ENCODE measurements around the gene ZNF445.
A peak's percentile ranks its signal among the peaks of the same experiment; 100 is the strongest.

Gene ZNF445

DNA sequence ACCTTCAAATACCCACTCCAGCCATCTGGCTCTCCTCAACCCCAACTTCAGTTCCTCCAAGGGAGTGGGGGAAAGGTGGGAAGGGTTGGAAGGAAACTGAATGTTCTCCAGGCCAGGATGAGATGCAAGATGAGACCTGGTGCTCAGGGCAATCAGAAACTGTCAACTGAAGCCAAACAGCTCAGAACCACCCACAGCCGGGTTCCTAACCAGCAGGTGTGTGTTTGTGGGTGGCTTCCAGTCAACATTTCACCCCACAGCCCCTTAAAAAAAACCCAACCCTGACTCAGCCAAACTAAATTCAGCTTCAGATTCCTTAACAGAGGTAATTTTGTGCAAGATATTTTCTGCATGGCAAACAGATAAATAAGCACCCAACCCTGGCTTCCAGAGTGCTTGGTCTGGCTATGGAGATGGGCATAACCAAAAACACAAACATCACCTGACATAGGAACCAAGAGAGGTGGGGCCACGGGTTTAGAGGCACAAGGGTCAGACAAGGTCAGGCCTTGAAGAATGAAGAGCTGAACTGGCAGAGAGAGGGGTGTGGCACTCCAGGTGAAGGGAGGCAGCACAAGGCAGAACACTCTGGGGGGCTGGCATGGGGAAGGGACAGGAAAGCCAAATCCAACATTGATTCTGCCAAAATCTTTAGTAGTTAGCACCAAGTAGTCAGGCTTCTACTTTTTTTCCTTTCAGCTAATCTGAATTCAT, 34.7 kb downstream of the ZNF445 start:
- no peak for TF ChIP-seq EZH2phosphoT487 (IDR thresholded peaks at IDR 0.05; ENCODE audit: borderline replicate concordance)
- TF ChIP-seq, protein P1, sequence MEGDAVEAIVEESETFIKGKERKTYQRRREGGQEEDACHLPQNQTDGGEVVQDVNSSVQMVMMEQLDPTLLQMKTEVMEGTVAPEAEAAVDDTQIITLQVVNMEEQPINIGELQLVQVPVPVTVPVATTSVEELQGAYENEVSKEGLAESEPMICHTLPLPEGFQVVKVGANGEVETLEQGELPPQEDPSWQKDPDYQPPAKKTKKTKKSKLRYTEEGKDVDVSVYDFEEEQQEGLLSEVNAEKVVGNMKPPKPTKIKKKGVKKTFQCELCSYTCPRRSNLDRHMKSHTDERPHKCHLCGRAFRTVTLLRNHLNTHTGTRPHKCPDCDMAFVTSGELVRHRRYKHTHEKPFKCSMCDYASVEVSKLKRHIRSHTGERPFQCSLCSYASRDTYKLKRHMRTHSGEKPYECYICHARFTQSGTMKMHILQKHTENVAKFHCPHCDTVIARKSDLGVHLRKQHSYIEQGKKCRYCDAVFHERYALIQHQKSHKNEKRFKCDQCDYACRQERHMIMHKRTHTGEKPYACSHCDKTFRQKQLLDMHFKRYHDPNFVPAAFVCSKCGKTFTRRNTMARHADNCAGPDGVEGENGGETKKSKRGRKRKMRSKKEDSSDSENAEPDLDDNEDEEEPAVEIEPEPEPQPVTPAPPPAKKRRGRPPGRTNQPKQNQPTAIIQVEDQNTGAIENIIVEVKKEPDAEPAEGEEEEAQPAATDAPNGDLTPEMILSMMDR (conservative IDR thresholded peaks at IDR 0.05; ENCODE audit: low read length): no peak
- Histone ChIP-seq H3K4me3 (ENCODE audit: low read length, poor library complexity, severe bottlenecking) (no peak overlapping the region), H4K20me1 (ENCODE audit: insufficient read depth, low read length, poor library complexity, severe bottlenecking) (no peaks in the 10 kb centered on the region), H3K79me2 (ENCODE audit: insufficient read depth, low read length) (peaks cover 4% of the 10 kb centered on the region; the same call in 1 of the 2 replicates), H3K27me3 (ENCODE audit: insufficient read depth, low read length, poor library complexity, severe bottlenecking) (no peaks in the 10 kb centered on the region), H3K4me2 (ENCODE audit: low read depth, low read length, poor library complexity, severe bottlenecking) (peak overlapping the region; percentile 23), H3K9ac (ENCODE audit: low read depth, low read length, poor library complexity, severe bottlenecking) (peak overlapping the region; percentile 34), H2AFZ (ENCODE audit: low read length) (no peak overlapping the region), H3F3A (ENCODE audit: low read depth) (peaks cover 22% of the 10 kb centered on the region), H3K4me1 (ENCODE audit: insufficient read depth, low read length, poor library complexity, severe bottlenecking) (peaks cover 42% of the 10 kb centered on the region), H3K9me2 (replicated peaks; ENCODE audit: low read depth, low read length) (no peaks in the 10 kb centered on the region; the same call in 1 of the 2 replicates), H3K36me3 (ENCODE audit: insufficient read depth, low read length) (peaks cover 34% of the 10 kb centered on the region), H3K9me3 (ENCODE audit: insufficient read depth, low read depth, low read length) (peaks cover 7% of the 10 kb centered on the region; the same call in 1 of the 2 replicates)

- peaks cover 58% of the 10 kb centered on the region for H3K4me1 ChIP-seq (ENCODE audit: insufficient read depth, low read length, poor library complexity, severe bottlenecking)
- no peaks in the 10 kb centered on the region for H4K20me1 ChIP-seq (ENCODE audit: insufficient read depth, low read length, poor library complexity, severe bottlenecking)
- H3K4me3 ChIP-seq (ENCODE audit: low read length, poor library complexity, severe bottlenecking): peak overlapping the region; percentile 77
- peaks cover 22% of the 10 kb centered on the region for H3F3A ChIP-seq (ENCODE audit: low read depth)
- H2AFZ ChIP-seq (ENCODE audit: low read length): peak overlapping the region; percentile 39; the same call in 1 of the 2 replicates
- no peaks in the 10 kb centered on the region for H3K9me3 ChIP-seq (ENCODE audit: insufficient read depth, low read depth, low read length)
- H3K36me3 ChIP-seq (ENCODE audit: insufficient read depth, low read length): peaks cover 7% of the 10 kb centered on the region; the same call in 1 of the 2 replicates
- TF ChIP-seq, protein P1 (conservative IDR thresholded peaks at IDR 0.05; ENCODE audit: low read length): no peak
- no peak for TF ChIP-seq EZH2phosphoT487 (IDR thresholded peaks at IDR 0.05; ENCODE audit: borderline replicate concordance)
- peaks cover 12% of the 10 kb centered on the region; the same call in 1 of the 2 replicates for H3K79me2 ChIP-seq (ENCODE audit: insufficient read depth, low read length)
- no peaks in the 10 kb centered on the region for H3K27me3 ChIP-seq (ENCODE audit: insufficient read depth, low read length, poor library complexity, severe bottlenecking)
- no peaks in the 10 kb centered on the region; the same call in 1 of the 2 replicates for H3K9me2 ChIP-seq (replicated peaks; ENCODE audit: low read depth, low read length)
- H3K9ac ChIP-seq (ENCODE audit: low read depth, low read length, poor library complexity, severe bottlenecking): peak overlapping the region; percentile 81
- peak overlapping the region; percentile 89 for H3K4me2 ChIP-seq (ENCODE audit: low read depth, low read length, poor library complexity, severe bottlenecking)
These were observed 37.8 kb downstream of the ZNF445 start for GRCh38 chr3:44439499-44440295.

DNA sequence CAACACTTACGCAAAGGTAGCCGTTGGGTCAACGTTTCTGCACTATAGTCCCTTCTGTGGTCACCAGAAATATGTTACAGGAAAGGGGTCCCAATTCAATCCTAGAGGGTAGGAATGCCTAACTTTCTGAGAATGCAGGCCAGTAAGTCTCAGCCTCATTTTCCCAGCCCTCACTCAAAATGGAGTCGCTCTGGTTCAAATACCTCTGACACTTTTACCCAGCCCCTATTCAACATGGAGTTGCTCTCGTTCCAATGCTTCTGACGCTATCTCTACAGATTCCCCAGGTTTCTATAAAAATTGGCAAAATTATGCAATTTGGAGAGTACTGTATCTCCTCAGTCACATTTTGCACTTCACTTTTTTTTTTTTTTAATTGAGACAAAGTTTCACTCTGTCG, 39.7 kb downstream of the ZNF445 start:
- peaks cover 22% of the 10 kb centered on the region for H3F3A ChIP-seq (ENCODE audit: low read depth)
- H3K4me1 ChIP-seq (ENCODE audit: insufficient read depth, low read length, poor library complexity, severe bottlenecking): peaks cover 53% of the 10 kb centered on the region
- H3K4me2 ChIP-seq (ENCODE audit: low read depth, low read length, poor library complexity, severe bottlenecking): no peak overlapping the region
- no peak overlapping the region for H2AFZ ChIP-seq (ENCODE audit: low read length)
- no peak overlapping the region for H3K9ac ChIP-seq (ENCODE audit: low read depth, low read length, poor library complexity, severe bottlenecking)
- no peaks in the 10 kb centered on the region for H3K9me3 ChIP-seq (ENCODE audit: insufficient read depth, low read depth, low read length)
- no peaks in the 10 kb centered on the region; the same call in 1 of the 2 replicates for H3K9me2 ChIP-seq (replicated peaks; ENCODE audit: low read depth, low read length)
- no peak for TF ChIP-seq EZH2phosphoT487 (IDR thresholded peaks at IDR 0.05; ENCODE audit: borderline replicate concordance)
- TF ChIP-seq, protein P1 (conservative IDR thresholded peaks at IDR 0.05; ENCODE audit: low read length): no peak
- H4K20me1 ChIP-seq (ENCODE audit: insufficient read depth, low read length, poor library complexity, severe bottlenecking): no peaks in the 10 kb centered on the region
- peaks cover 12% of the 10 kb centered on the region; the same call in 1 of the 2 replicates for H3K79me2 ChIP-seq (ENCODE audit: insufficient read depth, low read length)
- no peaks in the 10 kb centered on the region for H3K27me3 ChIP-seq (ENCODE audit: insufficient read depth, low read length, poor library complexity, severe bottlenecking)
- no peak overlapping the region for H3K4me3 ChIP-seq (ENCODE audit: low read length, poor library complexity, severe bottlenecking)
- H3K36me3 ChIP-seq (ENCODE audit: insufficient read depth, low read length): no peaks in the 10 kb centered on the region
